Adrenal gland (tissue), 5 donors: Measurements from ENCODE around the gene C18orf63.

ENCODE experiments used
- POLR2A ChIP-seq, 2 donors: fragments of 450-650 bp; IDR thresholded peaks; one replicate each; pipeline ENCODE4 v1.6.1; 2017; ENCODE audit warnings: antibody characterized with exemption in 2 of 2, mild to moderate bottlenecking in 2 of 2, moderate library complexity in 1 of 2
- TF ChIP-seq, protein P1 (sequence below), 6 experiments: fragments of 450-650 bp in 4 of 6; fragments of 200-600 bp in 2 of 6; sonication (generic) in 1 of 6; IDR thresholded peaks; 1 replicate in 5 of 6; 2 replicates in 1 of 6; pipeline versions ENCODE4 v1.5.1 to v1.8.0; 2016 to 2021; ENCODE audit warnings: antibody characterized with exemption in 6 of 6, mild to moderate bottlenecking in 2 of 6, moderate library complexity in 1 of 6
- donor health status: DM: no; HTN: no; CAD: no.

DNA sequence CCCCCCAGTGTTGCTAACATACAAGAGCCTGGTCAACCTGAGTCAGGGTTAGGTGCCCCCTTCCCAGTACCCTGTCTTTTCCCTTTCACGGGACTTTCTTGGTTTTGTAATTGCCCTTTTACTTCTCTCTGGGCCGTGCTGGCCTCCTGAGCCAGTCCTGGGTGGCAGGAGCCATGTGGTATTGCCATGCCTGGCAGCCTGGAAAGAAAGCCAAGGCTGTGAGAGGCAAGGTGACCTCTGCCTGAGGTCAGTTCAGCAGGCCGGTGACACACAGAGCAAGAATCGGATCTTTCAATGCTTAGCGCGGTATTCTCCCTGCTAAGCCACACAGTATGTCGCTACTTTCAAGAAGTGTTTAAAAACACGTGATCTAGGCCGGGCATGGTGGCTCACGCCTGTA is 52.3 kb downstream of the C18orf63 start:
- TF ChIP-seq, protein P1, sequence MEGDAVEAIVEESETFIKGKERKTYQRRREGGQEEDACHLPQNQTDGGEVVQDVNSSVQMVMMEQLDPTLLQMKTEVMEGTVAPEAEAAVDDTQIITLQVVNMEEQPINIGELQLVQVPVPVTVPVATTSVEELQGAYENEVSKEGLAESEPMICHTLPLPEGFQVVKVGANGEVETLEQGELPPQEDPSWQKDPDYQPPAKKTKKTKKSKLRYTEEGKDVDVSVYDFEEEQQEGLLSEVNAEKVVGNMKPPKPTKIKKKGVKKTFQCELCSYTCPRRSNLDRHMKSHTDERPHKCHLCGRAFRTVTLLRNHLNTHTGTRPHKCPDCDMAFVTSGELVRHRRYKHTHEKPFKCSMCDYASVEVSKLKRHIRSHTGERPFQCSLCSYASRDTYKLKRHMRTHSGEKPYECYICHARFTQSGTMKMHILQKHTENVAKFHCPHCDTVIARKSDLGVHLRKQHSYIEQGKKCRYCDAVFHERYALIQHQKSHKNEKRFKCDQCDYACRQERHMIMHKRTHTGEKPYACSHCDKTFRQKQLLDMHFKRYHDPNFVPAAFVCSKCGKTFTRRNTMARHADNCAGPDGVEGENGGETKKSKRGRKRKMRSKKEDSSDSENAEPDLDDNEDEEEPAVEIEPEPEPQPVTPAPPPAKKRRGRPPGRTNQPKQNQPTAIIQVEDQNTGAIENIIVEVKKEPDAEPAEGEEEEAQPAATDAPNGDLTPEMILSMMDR (IDR thresholded peaks at IDR 0.05) = no peak
- TF ChIP-seq POLR2A (IDR thresholded peaks at IDR 0.05) = no peak
